Measurements from ENCODE around the gene GHSR.

Gene GHSR

GRCh38 chr3:172415323-172415722 lies 32.9 kb downstream of the GHSR start:
- DNase-seq: no peak

- no peak for DNase-seq
Observed at GRCh38 chr3:172411478-172411947, 36.7 kb downstream of the GHSR start.

GRCh38 chr3:172410702-172411477 lies 37.4 kb downstream of the GHSR start:
- no peak for DNase-seq

GRCh38 chr3:172407872-172408271 lies 40.4 kb downstream of the GHSR start:
- no peak for DNase-seq

- DNase-seq: no peak
Observed at GRCh38 chr3:172405914-172406313, 42.3 kb downstream of the GHSR start.

GRCh38 chr3:172404237-172404962 lies 43.9 kb downstream of the GHSR start:
- DNase-seq: no peak

- DNase-seq: no peak
Observed at GRCh38 chr3:172402892-172403643, 45.2 kb downstream of the GHSR start.

GRCh38 chr3:172402090-172402489 lies 46.2 kb downstream of the GHSR start:
- no peak for DNase-seq

GRCh38 chr3:172398484-172398883 lies 49.8 kb downstream of the GHSR start:
- DNase-seq: no peak

- no peak for DNase-seq
Observed at GRCh38 chr3:172397716-172398405, 50.4 kb downstream of the GHSR start.

- DNase-seq: no peak
Observed at GRCh38 chr3:172396400-172396799, 51.9 kb downstream of the GHSR start.

GRCh38 chr3:172394692-172395091 lies 53.6 kb downstream of the GHSR start:
- DNase-seq: no peak

Measured in NCI-H1092 treated with DMSO at 0.1 percent for 48 hours (cell line).